Epithelial cell of proximal tubule (primary cell): Measurements from ENCODE around the gene LXN. TPM values are rescaled to one million over a fixed set of nuclear protein-coding genes. Genes with fewer than 3 reads are reported as not detected.

ENCODE experiments used
- DNase-seq: peaks from one replicate; pipeline ENCODE4 v3.0.0-alpha.2; 2011; ENCODE audit warnings: low read depth
- H3K4me3 ChIP-seq: 2 replicates; pipeline ENCODE4 v1.5.1; 2011; ENCODE audit warnings: low read depth, mild to moderate bottlenecking, low read length
- CTCF ChIP-seq: conservative IDR thresholded peaks from 2 replicates; pipeline ENCODE4 v1.5.1; 2012; ENCODE audit warnings: low read depth, mild to moderate bottlenecking, low read length
- total RNA-seq: library from RNA; depleted of rRNA; stranded (reverse); fragments of >200 nt; gene quantifications from 2 replicates; pipeline ENCODE4 v1.2.3, GENCODE V29; 2015

LXN gene
- 13.3 and 14.4 TPM in 2 replicates for total RNA-seq

GRCh38 chr3:158672215-158673176 lies at the start of gene LXN:
LXN (minus strand) TSS chr3:158672648; CDS start chr3:158672478, 170 bp downstream.
- DNase-seq: peak; percentile 39
- TF ChIP-seq CTCF: peak; percentile 90
- H3K4me3 ChIP-seq: peak within 1 kb of the TSS; percentile 71

GRCh38 chr3:158722108-158722507 lies 49.7 kb upstream of the LXN start:
- no peak for TF ChIP-seq CTCF
- no peak overlapping the region for H3K4me3 ChIP-seq
- no peak for DNase-seq

GRCh38 chr3:158718490-158719170 lies 46.2 kb upstream of the LXN start:
- TF ChIP-seq CTCF: no peak
- H3K4me3 ChIP-seq: no peak overlapping the region
- peak; percentile 47 for DNase-seq

GRCh38 chr3:158717576-158717975 lies 45.1 kb upstream of the LXN start:
- no peak for TF ChIP-seq CTCF
- no peak for DNase-seq
- H3K4me3 ChIP-seq: no peak overlapping the region

- no peak for DNase-seq
- no peak for TF ChIP-seq CTCF
- H3K4me3 ChIP-seq: no peak overlapping the region
These were observed 40.6 kb upstream of the LXN start for GRCh38 chr3:158713094-158713499.

- no peak overlapping the region for H3K4me3 ChIP-seq
- no peak for DNase-seq
- no peak for TF ChIP-seq CTCF
These were observed 40.0 kb upstream of the LXN start for GRCh38 chr3:158712443-158712842.
